Esophagus mucosa (tissue), 1 donor: ENCODE results near the gene PARD6B. TPM values are rescaled to one million over a fixed set of nuclear protein-coding genes. Genes with fewer than 3 reads are reported as not detected.
"Not testable (repeated sequence)": the region's sequence is repeated elsewhere in the genome, so short reads cannot be mapped to it uniquely, and the experiment has no call there.

ENCODE experiments used
- ATAC-seq: fragments of 200-7000 bp; cut with Tn5 transposase; one replicate; pipeline ENCODE4 v1.9.1; 2020
- total RNA-seq: library from RNA; stranded (reverse); gene quantifications from one replicate; pipeline ENCODE4 v1.2.4, GENCODE V29; 2023
- donor health status: DM: yes; HTN: yes; CAD: no.

PARD6B gene
- total RNA-seq, 1 donor from 2014 or later: 6.5 TPM

- ATAC-seq: no peak
These were observed 46.0 kb downstream of the PARD6B start for GRCh38 chr20:50777373-50777772.

GRCh38 chr20:50778994-50779393 is 47.6 kb downstream of the PARD6B start:
- not testable (repeated sequence) for ATAC-seq

GRCh38 chr20:50783390-50783789 is 52.0 kb downstream of the PARD6B start:
- no peak for ATAC-seq

GRCh38 chr20:50783903-50784302 is 52.5 kb downstream of the PARD6B start:
- no peak for ATAC-seq

GRCh38 chr20:50784464-50784863 is 53.1 kb downstream of the PARD6B start:
- no peak for ATAC-seq

- ATAC-seq: no peak
These were observed 55.3 kb downstream of the PARD6B start for GRCh38 chr20:50786703-50787102.

- ATAC-seq: no peak
These were observed 55.8 kb downstream of the PARD6B start for GRCh38 chr20:50787181-50787580.

- ATAC-seq: no peak
These were observed 56.9 kb downstream of the PARD6B start for GRCh38 chr20:50788045-50788991.

GRCh38 chr20:50789968-50790650 is 58.7 kb downstream of the PARD6B start:
- peak; percentile 38 for ATAC-seq

- peak; percentile 94 for ATAC-seq
These were observed 59.4 kb downstream of the PARD6B start for GRCh38 chr20:50790651-50791277.

GRCh38 chr20:50792708-50793574 is 61.6 kb downstream of the PARD6B start:
- ATAC-seq: no peak

GRCh38 chr20:50793575-50794016 is 62.2 kb downstream of the PARD6B start:
- ATAC-seq: not testable (repeated sequence)

GRCh38 chr20:50794181-50794845 is 62.9 kb downstream of the PARD6B start:
- no peak for ATAC-seq

GRCh38 chr20:50794846-50795634 is 63.7 kb downstream of the PARD6B start, which contains the start of gene BCAS4:
TSS of gene BCAS4 (plus strand) at chr20:50795061. CDS start at chr20:50795084, 23 bp downstream.
- peak; percentile 87 for ATAC-seq

GRCh38 chr20:50797142-50797541 is 65.8 kb downstream of the PARD6B start:
- no peak for ATAC-seq

- ATAC-seq: no peak
These were observed 67.3 kb downstream of the PARD6B start for GRCh38 chr20:50798650-50799049.

GRCh38 chr20:50799176-50799889 is 68.0 kb downstream of the PARD6B start:
- no peak for ATAC-seq

- no peak for ATAC-seq
These were observed 68.6 kb downstream of the PARD6B start for GRCh38 chr20:50799890-50800550.
